Measurements from ENCODE around the gene GAGE12E.
"Not testable (repeated sequence)": the region's sequence is repeated elsewhere in the genome, so short reads cannot be mapped to it uniquely, and the experiment has no call there.

DNA sequence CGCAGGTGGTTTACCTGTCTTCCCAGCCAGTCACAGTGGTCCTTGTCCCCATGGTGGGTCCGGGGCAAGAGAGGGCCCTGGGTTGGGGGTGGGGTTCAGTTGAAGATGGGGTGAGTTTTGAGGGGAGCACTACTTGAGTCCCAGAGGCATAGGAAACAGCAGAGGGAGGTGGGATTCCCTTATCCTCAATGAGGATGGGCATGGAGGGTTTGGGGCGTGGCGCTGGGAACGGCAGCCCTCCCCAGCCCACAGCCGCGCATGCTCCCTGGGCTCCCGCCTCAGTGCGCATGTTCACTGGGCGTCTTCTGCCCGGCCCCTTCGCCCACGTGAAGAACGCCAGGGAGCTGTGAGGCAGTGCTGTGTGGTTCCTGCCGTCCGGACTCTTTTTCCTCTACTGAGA lies 47.6 kb downstream of the GAGE12E start, which contains the start of gene GAGE1:
- not testable (repeated sequence) for TF ChIP-seq POLR2A (IDR thresholded peaks at IDR 0.05; ENCODE audit: low read depth, low read length); POLR2AphosphoS5 (IDR thresholded peaks at IDR 0.05; ENCODE audit: low read depth, low read length); TAF1 (IDR thresholded peaks at IDR 0.05; ENCODE audit: low read depth, low read length); PAX5 (IDR thresholded peaks at IDR 0.05; ENCODE audit: insufficient read depth, low read length, severe bottlenecking)
